K562 (cell line): ENCODE results near the gene NAIF1. TPM values are rescaled to one million over a fixed set of nuclear protein-coding genes. Genes with fewer than 3 reads are reported as not detected.

Source experiments
- ARHGAP35 ChIP-seq: fragments of 450-650 bp; IDR thresholded peaks from 2 replicates; pipeline ENCODE4 v1.6.1; 2018; ENCODE audit not compliant: partially characterized antibody
- BCL6 ChIP-seq: fragments of 250-450 bp; sonication (Bioruptor Pico); IDR thresholded peaks from 2 replicates; pipeline ENCODE4 v1.4.0; 2020
- BRCA1 ChIP-seq, 2 experiments: fragments of 450-650 bp in 1 of 2; sonication (generic) in 1 of 2; formaldehyde crosslinking in 1 of 2; IDR thresholded peaks; 2 replicates each; pipeline versions ENCODE4 v1.5.0 to v1.6.1; 2017 to 2020; ENCODE audit warnings: mild to moderate bottlenecking in 1 of 2, missing genetic modification reagents in 1 of 2
- CBFA2T2 ChIP-seq: fragments of 450-650 bp; conservative IDR thresholded peaks from 2 replicates; pipeline ENCODE4 v1.6.1; 2017; ENCODE audit warnings: mild to moderate bottlenecking
- CCAR2 ChIP-seq: fragments of 200-400 bp; formaldehyde crosslinking; IDR thresholded peaks from 2 replicates; pipeline ENCODE4 v1.6.1; 2017; ENCODE audit warnings: mild to moderate bottlenecking, low read depth, low read length
- COPS2 ChIP-seq: fragments of 450-650 bp; conservative IDR thresholded peaks from 2 replicates; pipeline ENCODE4 v1.6.1; 2016; ENCODE audit warnings: mild to moderate bottlenecking, moderate library complexity
- DMBX1 ChIP-seq: fragments of 250-450 bp; sonication (Bioruptor Pico); IDR thresholded peaks from 2 replicates; pipeline ENCODE4 v1.8.0; 2022; ENCODE audit warnings: inconsistent platforms, mild to moderate bottlenecking, moderate library complexity, borderline replicate concordance
- KAT8 ChIP-seq: fragments of 450-650 bp; IDR thresholded peaks from 2 replicates; pipeline ENCODE4 v1.6.1; 2016; ENCODE audit warnings: low read depth, mild to moderate bottlenecking
- LEF1 ChIP-seq: fragments of 450-650 bp; IDR thresholded peaks from 2 replicates; pipeline ENCODE4 v1.6.1; 2016; ENCODE audit warnings: mild to moderate bottlenecking
- MCM7 ChIP-seq, 2 experiments: fragments of 450-650 bp; IDR thresholded peaks; 2 replicates each; pipeline ENCODE4 v1.6.1; 2016 to 2018
- MED1 ChIP-seq: sonication (generic); formaldehyde crosslinking; IDR thresholded peaks from 2 replicates; pipeline ENCODE4 v1.8.1; 2023; ENCODE audit warnings: missing genetic modification reagents, borderline replicate concordance
- MTA2 ChIP-seq: fragments of 450-650 bp; IDR thresholded peaks from 2 replicates; pipeline ENCODE4 v1.6.1; 2016; ENCODE audit warnings: low read depth
- NR2C2 ChIP-seq, 2 experiments: fragments of 200-800 bp in 1 of 2; sonication (Bioruptor generic) in 1 of 2; sonication (generic) in 1 of 2; formaldehyde crosslinking in 1 of 2; IDR thresholded peaks; 2 replicates each; pipeline versions ENCODE4 v1.6.1 to v1.8.0; 2016 to 2022; ENCODE audit warnings: mild to moderate bottlenecking in 1 of 2, missing compliant biosample characterization in 1 of 2, missing genetic modification characterization in 1 of 2, missing genetic modification reagents in 1 of 2
- PHB2 ChIP-seq: fragments of 450-650 bp; IDR thresholded peaks from 2 replicates; pipeline ENCODE4 v1.6.1; 2017; ENCODE audit warnings: low read depth
- RBM39 ChIP-seq: fragments of 200-400 bp; formaldehyde crosslinking; optimal IDR thresholded peaks from 2 replicates; pipeline ENCODE3; 2018; ENCODE audit warnings: low read depth, low read length
- RFX1 ChIP-seq: fragments of 450-650 bp; IDR thresholded peaks from 2 replicates; pipeline ENCODE4 v1.6.1; 2016; ENCODE audit warnings: mild to moderate bottlenecking, moderate library complexity
- SPI1 ChIP-seq: IDR thresholded peaks from 2 replicates; pipeline ENCODE4 v1.6.1; 2011; ENCODE audit warnings: low read depth, low read length, control low read depth, borderline replicate concordance
- SREBF1 ChIP-seq: fragments of 150-350 bp; IDR thresholded peaks from 2 replicates; pipeline ENCODE4 v1.6.1; 2014; ENCODE audit warnings: antibody characterized with exemption, low read depth, low read length, borderline replicate concordance
- SRSF3 ChIP-seq: fragments of 200-400 bp; formaldehyde crosslinking; IDR thresholded peaks from 2 replicates; pipeline ENCODE4 v1.6.1; 2016; ENCODE audit warnings: mild to moderate bottlenecking, low read length, moderate library complexity; ENCODE audit not compliant: insufficient read depth
- ZC3H8 ChIP-seq: fragments of 450-650 bp; IDR thresholded peaks from 2 replicates; pipeline ENCODE4 v1.6.1; 2017
- ZNF212 ChIP-seq: fragments of 450-650 bp; formaldehyde crosslinking; IDR thresholded peaks from 2 replicates; pipeline ENCODE4 v1.4.0; 2020; ENCODE audit warnings: mild to moderate bottlenecking
- ZNF232 ChIP-seq: sonication (generic); formaldehyde crosslinking; IDR thresholded peaks from 2 replicates; pipeline ENCODE4 v1.8.0; 2022; ENCODE audit warnings: mild to moderate bottlenecking, missing genetic modification reagents
- ZNF507 ChIP-seq: conservative IDR thresholded peaks from 2 replicates; pipeline ENCODE4 v1.6.1; 2017; ENCODE audit warnings: missing genetic modification characterization, missing compliant biosample characterization
- ZNF561 ChIP-seq: fragments of 450-650 bp; formaldehyde crosslinking; conservative IDR thresholded peaks from 2 replicates; pipeline ENCODE4 v1.4.0; 2020; ENCODE audit warnings: mild to moderate bottlenecking, moderate library complexity
- ZSCAN29 ChIP-seq: fragments of 450-650 bp; IDR thresholded peaks from 2 replicates; pipeline ENCODE4 v1.6.1; 2017
- polyA plus RNA-seq, 8 experiments: library from polyadenylated mRNA; depleted of rRNA in 4 of 8; stranded (reverse) in 5 of 8; unstranded in 3 of 8; fragments of >200 nt; fragmentation: Nextera tagmentation in 2 of 8; fragmentation: Illumina TruSeq in 1 of 8; extraction: Ambion mirVana in 2 of 8; extraction: Trizol in 1 of 8; gene quantifications; 2 replicates each; pipeline versions ENCODE4 v1.2.1 to v1.2.3, GENCODE V29; 2011 to 2014; ENCODE audit warnings: inconsistent platforms in 1 of 8, missing spikeins in 1 of 8
- total RNA-seq, 7 experiments: library from RNA; depleted of rRNA in 6 of 7; stranded (reverse); fragments of >200 nt in 6 of 7; fragmentation: Illumina TruSeq in 2 of 7; extraction: Trizol in 2 of 7; gene quantifications; 2 replicates each; pipeline versions ENCODE4 v1.2.1 to v1.2.3, GENCODE V29; 2011 to 2021; ENCODE audit warnings: low replicate concordance in 1 of 7
- TF ChIP-seq, protein P1 (sequence below): sonication (generic); formaldehyde crosslinking; IDR thresholded peaks from 2 replicates; pipeline ENCODE4 v1.8.1; 2022; ENCODE audit warnings: missing genetic modification reagents
- TF ChIP-seq, protein P2 (sequence below), 3 experiments: fragments of 200-800 bp in 1 of 3; sonication (Bioruptor generic) in 1 of 3; sonication (generic) in 1 of 3; formaldehyde crosslinking in 1 of 3; IDR thresholded peaks; 2 replicates each; pipeline versions ENCODE4 v1.6.1 to v1.8.0; 2016 to 2022; ENCODE audit warnings: mild to moderate bottlenecking in 2 of 3, missing compliant biosample characterization in 2 of 3, missing genetic modification characterization in 2 of 3, missing genetic modification reagents in 1 of 3
- TF ChIP-seq, protein P3 (sequence below), 2 experiments: fragments of 450-650 bp; conservative IDR thresholded peaks; 2 replicates each; pipeline ENCODE4 v1.6.1; 2017; ENCODE audit warnings: mild to moderate bottlenecking in 2 of 2, moderate library complexity in 2 of 2

The NAIF1 gene
- total and polyA plus RNA-seq, 9 of the 15 experiments (the other 6 are each of a cell fraction or from before 2014, with no cell fraction given): 4.8 to 26.6 (median 17.2) TPM

DNA sequence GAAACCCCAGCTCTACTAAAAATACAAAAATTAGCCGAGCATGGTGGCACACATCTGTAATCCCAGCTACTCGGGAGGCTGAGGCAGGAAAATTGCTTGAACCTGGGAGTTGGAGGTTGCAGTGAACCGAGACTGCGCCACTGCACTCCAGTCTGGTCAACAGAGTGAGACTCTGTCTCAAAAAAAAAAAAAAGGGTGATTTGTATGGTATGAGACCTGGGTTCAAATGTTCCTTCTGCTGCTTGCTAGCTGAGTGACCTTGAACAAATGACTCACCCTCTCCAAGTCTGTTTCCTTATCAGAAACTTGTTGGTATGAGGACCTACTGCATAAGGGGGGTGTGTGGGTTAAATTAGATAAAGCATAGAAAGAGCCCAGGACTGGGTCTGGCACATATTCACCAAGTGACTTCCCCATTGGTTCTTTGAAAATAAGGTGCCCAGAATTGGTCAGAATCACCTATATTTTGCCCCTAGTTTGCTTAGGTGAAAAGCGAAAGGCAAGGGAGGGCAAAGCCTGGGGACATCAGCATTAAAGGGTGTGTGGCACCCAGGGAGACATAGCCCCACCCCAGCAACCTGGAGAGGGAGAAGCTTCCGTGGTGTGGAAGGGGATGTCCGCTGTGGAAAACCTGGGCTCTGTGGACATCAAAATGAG, 10.9 kb upstream of the NAIF1 start (continued):
- TF ChIP-seq SREBF1 (no peak), CBFA2T2 (no peak), ZNF212 (no peak), COPS2 (no peak), BRCA1 (IDR thresholded peaks at IDR 0.05) (no peak), BRCA1 (CRISPR knock-in tag; IDR thresholded peaks at IDR 0.05) (no peak), DMBX1 (CRISPR knock-in tag) (no peak), ZC3H8 (no peak), SRSF3 (no peak), NR2C2 (CRISPR knock-in tag; IDR thresholded peaks at IDR 0.05) (no peak), NR2C2 (tag; IDR thresholded peaks at IDR 0.05) (no peak), PHB2 (no peak), SPI1 (peak; percentile 23; the same call in 1 of the 2 replicates), CCAR2 (no peak), MED1 (CRISPR knock-in tag) (no peak), ZNF507 (no peak), MTA2 (no peak; the same call in 1 of the 2 replicates), KAT8 (no peak), MCM7 (IDR thresholded peaks at IDR 0.05) (no peak), BCL6 (CRISPR knock-in tag) (no peak), RBM39 (no peak), ZSCAN29 (no peak), ARHGAP35 (no peak), LEF1 (no peak), RFX1 (no peak), ZNF232 (CRISPR knock-in tag) (no peak), ZNF561 (0 out of 2 replicates have a peak, but pooled peaks have one; percentile 62)
- TF ChIP-seq, protein P1, sequence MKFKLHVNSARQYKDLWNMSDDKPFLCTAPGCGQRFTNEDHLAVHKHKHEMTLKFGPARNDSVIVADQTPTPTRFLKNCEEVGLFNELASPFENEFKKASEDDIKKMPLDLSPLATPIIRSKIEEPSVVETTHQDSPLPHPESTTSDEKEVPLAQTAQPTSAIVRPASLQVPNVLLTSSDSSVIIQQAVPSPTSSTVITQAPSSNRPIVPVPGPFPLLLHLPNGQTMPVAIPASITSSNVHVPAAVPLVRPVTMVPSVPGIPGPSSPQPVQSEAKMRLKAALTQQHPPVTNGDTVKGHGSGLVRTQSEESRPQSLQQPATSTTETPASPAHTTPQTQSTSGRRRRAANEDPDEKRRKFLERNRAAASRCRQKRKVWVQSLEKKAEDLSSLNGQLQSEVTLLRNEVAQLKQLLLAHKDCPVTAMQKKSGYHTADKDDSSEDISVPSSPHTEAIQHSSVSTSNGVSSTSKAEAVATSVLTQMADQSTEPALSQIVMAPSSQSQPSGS (CRISPR knock-in tag): no peak
- TF ChIP-seq, protein P2, sequence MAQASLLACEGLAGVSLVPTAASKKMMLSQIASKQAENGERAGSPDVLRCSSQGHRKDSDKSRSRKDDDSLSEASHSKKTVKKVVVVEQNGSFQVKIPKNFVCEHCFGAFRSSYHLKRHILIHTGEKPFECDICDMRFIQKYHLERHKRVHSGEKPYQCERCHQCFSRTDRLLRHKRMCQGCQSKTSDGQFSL (CRISPR knock-in tag; IDR thresholded peaks at IDR 0.05): no peak
- TF ChIP-seq, protein P2 (tag; IDR thresholded peaks at IDR 0.05): no peak
- TF ChIP-seq, protein P3, sequence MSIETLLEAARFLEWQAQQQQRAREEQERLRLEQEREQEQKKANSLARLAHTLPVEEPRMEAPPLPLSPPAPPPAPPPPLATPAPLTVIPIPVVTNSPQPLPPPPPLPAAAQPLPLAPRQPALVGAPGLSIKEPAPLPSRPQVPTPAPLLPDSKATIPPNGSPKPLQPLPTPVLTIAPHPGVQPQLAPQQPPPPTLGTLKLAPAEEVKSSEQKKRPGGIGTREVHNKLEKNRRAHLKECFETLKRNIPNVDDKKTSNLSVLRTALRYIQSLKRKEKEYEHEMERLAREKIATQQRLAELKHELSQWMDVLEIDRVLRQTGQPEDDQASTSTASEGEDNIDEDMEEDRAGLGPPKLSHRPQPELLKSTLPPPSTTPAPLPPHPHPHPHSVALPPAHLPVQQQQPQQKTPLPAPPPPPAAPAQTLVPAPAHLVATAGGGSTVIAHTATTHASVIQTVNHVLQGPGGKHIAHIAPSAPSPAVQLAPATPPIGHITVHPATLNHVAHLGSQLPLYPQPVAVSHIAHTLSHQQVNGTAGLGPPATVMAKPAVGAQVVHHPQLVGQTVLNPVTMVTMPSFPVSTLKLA (conservative IDR thresholded peaks at IDR 0.05): no peak
